Stimulated activated CD4-positive, alpha-beta T cell treated with anti-CD3 and anti-CD28 coated beads, Interleukin-12 subunit alpha, Interleukin-12 subunit beta, amount 100 ng/mL, for 48 hours (primary cell): ENCODE data around the gene YPEL5.

Experiments
- DNase-seq, 3 donors: peaks; one replicate each; pipeline ENCODE4 v3.0.0-alpha.2; 2020; ENCODE audit warnings: low read depth in 2 of 3, low spot score in 1 of 3

The YPEL5 gene

GRCh38 chr2:30203156-30203555 lies 56.3 kb downstream of the YPEL5 start:
- no peak for DNase-seq

- no peak for DNase-seq
These were observed 57.5 kb downstream of the YPEL5 start for GRCh38 chr2:30204281-30204680.

GRCh38 chr2:30205456-30205855 lies 58.6 kb downstream of the YPEL5 start:
- DNase-seq: no peak

GRCh38 chr2:30206461-30207430 lies 59.9 kb downstream of the YPEL5 start:
- no peak for DNase-seq

GRCh38 chr2:30208453-30208852 lies 61.6 kb downstream of the YPEL5 start:
- no peak for DNase-seq

- no peak for DNase-seq
These were observed 62.4 kb downstream of the YPEL5 start for GRCh38 chr2:30209227-30209626.
